Superior temporal gyrus (tissue), 1 donor: ENCODE data around the gene PPARG.
"Not testable (repeated sequence)": the region's sequence is repeated elsewhere in the genome, so short reads cannot be mapped to it uniquely, and the experiment has no call there.

Experiments
- DNase-seq: peaks from one replicate; pipeline ENCODE4 v3.0.0-alpha.2; 2016; ENCODE audit errors: extremely low spot score

The PPARG gene

DNA sequence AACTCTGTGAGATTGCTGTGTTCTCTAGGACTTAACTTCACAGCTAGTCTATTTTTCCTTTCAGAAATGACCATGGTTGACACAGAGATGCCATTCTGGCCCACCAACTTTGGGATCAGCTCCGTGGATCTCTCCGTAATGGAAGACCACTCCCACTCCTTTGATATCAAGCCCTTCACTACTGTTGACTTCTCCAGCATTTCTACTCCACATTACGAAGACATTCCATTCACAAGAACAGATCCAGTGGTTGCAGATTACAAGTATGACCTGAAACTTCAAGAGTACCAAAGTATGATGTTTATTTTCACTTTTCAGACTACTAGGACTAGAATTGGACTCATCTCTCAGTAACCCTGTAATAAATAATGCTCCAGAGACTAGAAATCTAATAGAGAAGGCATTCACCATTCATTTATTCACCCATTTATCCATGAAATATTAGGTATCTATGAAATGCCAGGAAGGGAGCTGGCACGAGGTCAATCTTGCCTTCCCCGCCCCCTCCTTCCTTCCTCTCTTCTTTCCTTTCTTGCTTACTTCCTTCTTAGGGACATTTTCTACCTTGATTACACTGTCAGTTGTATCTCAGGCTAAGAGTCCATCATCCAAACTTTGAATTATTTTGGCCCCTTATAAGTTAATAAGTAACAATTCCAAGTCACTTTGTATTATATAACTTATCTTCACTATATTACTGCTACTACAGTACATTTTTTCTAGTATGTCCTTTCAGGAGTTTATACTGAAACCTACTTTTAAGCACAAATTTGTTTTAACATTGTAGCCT is 91.0 kb downstream of the PPARG start:
- no peak for DNase-seq

- no peak for DNase-seq
Measured at GRCh38 chr3:12380461-12380860, 91.6 kb downstream of the PPARG start.

DNA sequence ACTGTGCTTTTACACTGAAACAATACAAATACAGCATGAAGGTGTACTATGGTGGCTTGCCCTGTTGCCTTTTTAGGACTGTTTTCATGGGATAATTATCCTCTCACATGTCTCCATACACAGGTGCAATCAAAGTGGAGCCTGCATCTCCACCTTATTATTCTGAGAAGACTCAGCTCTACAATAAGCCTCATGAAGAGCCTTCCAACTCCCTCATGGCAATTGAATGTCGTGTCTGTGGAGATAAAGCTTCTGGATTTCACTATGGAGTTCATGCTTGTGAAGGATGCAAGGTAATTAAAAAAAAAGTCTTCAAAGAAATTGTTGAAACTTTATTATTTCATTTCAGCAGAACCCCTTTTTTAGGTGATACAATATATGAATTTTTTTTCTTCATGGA is 92.3 kb downstream of the PPARG start:
- DNase-seq = no peak

- DNase-seq = no peak
Measured at GRCh38 chr3:12383218-12383617, 94.3 kb downstream of the PPARG start.

DNA sequence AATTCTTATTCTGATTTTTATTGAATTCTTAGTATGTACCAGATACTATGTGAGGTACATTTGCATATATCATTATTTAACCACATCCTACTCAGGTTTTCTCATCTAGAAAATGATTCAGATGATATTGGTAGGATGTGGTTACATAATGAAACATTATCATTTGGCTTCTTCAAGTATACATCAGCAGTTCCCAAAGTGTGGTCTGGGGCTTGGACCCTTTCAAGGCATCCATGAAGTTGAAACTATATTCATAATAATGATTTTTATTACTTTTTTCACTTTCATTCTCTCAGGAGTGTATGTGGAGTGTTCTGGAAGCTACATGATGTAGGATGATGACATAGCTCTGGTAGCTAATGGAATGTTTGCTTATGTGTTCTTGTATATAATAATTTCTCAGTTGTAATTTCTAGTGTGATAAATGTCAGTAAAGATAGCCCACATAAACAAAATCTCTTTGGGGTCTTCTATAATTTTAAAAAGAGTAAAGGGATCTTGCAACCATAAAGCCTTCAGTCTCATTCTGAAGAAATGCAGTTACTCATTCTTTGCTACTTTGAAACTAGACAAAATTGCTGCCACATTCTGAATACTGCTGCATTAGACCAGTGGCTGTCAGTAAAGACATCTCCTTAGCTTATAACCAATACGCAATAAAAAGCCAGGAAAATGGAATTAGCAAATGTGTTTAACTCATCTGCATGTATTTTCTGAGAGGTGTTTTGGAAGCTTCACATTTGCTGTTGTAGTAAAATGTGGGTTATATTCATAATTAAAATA is 95.8 kb downstream of the PPARG start:
- DNase-seq = no peak

DNA sequence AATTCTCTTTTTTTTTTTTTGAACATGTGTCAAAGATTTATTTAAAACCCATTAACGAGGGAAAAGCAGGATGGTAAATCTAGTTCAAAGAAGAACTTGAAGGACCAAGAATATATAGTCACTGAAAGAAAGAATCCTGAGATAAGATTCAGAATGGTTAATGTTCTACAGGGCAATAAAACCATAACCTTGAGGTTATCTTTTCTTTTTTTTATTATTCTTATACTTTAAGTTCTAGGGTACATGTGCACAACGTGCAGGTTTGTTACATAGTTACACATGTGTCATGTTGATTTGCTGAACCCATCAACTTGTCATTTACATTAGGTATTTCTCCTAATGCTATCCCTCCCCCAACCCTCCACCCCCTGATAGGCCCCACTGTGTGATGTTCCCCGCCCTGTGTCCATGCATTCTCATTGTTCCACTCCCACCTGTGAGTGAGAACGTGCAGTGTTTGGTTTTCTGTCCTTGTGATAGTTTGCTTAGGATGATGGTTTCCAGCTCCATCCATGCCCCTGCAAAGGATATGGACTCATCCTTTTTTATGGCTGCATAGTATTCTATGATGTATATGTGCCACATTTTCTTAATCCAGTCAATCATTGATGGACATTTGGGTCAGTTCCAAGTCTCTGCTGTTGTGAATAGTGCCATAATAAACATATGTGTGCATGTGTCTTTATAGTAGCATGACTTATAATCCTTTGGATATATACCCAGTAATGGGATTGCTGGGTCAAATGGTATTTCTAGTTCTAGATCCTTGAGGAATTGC is 97.8 kb downstream of the PPARG start:
- DNase-seq = not testable (repeated sequence)

- no peak for DNase-seq
Measured at GRCh38 chr3:12388185-12388584, 99.3 kb downstream of the PPARG start.

- no peak for DNase-seq
Measured at GRCh38 chr3:12392101-12392878, 103.4 kb downstream of the PPARG start.

DNA sequence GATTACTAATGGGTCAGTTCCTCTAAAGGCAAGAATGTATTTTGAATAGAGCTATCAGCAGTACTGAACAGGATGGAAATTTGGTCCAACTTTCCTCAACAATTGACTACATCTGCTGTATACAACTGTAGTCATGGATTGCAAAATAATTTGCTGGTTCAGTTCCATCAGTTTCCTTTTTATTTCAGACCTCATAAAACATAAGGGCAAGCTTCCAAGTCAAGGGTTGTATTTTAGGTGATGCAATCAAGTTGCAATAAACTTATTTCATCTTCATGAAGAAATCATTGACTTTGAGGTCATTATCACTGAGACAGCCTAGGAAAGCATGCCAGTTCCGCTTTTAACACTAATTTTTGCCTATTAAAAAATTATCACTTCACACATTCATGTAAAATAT is 105.0 kb downstream of the PPARG start:
- DNase-seq = no peak

DNA sequence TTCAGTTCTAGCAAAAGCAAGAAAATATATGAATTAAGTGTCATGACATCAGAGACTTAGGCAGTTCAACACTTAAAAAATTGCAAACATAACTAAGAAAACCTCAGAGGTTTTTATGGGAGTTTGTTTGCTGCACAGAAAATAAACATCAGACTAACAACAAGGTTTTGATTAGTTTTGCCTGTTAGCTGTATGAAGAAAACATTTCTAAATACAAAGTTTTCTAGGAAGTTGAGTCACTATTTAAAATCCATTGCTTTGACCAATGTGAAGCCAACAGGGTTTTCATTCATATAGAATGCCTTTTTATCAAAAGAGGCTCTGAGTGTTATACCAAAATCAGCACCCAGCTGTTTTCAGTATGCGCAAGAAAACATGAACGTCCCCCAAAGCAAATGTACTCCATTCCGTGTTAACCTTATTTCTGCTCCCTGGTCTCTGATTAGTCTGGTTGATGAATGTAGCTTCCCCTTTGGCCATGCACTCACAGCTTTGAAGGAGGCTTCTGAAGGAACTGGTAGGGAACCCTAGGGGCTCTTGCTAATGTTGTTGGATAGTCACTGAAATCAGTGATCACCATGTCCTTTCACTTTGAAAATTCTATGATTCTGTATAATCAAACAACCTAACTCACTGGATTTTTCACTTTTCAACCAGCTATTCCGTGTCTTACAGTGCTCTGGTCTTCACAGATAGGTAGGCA is 105.8 kb downstream of the PPARG start:
- DNase-seq = no peak

- no peak for DNase-seq
Measured at GRCh38 chr3:12395349-12396012, 106.6 kb downstream of the PPARG start.

DNA sequence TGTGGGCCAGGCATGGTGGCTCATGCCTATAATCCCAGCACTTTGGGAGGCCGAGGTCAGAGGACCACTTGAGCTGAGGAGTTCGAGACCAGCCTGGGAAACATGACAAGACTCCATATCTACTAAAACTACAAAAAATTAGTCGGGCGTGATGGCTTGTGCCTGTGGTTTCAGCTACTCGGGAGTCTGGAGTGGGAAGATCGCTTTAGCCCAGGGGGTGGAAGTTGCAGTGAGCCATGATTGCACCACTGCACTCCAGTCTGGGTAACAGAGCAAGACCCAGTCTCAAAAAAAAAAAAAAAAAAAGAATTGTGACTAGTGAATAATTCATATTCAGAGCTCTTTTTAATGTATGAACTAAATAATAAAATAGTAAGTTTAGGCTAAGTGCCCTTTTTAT is 107.6 kb downstream of the PPARG start:
- DNase-seq = no peak

DNA sequence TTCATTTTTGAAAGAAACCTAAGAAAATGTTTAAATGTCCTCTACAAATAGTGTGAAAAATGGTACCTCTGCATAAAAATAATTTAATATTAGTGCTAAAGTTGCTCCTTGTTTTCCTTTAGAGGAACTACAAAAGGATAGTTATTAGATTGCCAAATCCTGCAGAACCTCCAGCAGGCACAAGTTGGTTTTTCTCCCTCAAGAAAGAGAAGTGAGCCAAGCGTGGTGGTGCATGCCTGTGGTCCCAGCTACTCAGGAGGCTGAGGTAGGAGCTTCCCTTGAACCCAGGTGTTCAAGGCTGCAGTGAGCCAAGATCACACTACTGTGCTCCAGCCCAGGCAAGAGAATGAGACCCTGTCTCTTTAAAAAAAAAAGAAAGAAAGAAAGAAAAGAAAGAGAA is 110.4 kb downstream of the PPARG start:
- DNase-seq = no peak

- no peak for DNase-seq
Measured at GRCh38 chr3:12400616-12401194, 111.8 kb downstream of the PPARG start.

DNA sequence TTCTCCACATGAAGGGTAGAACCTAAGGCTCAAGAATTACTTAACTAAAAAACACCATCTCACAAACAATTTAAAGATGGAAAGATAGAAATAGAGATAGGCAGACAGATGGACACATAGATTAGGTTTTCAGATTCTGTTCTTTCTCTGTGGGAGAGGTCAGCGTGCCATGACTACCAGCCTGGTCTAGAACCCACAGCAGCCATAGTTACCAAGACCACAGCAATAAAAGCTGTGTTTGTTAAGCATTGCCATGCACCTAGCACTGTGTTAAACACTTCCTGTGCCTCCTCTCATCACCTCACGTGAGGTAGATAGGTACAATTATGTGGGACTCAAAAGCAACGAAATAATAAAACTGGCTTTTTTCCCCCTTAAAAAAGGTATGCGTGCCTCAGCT is 112.3 kb downstream of the PPARG start:
- DNase-seq = no peak

DNA sequence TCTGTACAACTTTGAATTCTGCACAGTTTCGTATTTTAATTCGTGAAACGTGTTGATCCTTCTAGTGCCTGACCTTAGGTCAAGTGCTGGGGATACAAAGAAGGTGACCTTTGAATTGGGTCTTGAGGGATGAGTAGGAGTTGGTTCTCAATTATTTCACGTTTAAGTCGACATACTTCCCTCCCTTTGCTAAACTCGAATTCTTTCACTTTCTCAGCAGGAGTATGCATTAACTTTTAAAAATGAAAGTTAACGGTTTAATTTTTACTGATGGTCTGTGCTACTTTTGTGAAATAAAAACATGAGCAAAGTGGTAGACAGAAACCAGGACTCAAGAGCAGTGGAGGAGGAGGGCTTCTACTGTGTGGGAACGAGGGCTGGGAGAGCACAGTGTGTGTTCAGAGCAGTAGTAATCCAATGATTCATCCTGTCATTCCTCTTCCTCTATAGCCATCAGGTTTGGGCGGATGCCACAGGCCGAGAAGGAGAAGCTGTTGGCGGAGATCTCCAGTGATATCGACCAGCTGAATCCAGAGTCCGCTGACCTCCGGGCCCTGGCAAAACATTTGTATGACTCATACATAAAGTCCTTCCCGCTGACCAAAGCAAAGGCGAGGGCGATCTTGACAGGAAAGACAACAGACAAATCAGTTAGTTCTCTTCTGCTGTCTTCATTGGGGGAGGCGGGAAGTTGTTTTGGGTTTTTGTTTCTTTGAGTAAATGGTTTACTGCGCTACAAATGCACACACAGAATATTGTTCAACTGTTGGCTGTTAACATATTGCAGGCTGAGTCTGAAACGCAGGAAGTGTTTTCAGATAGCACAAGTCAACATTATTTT is 116.8 kb downstream of the PPARG start:
- no peak for DNase-seq

GRCh38 chr3:12408984-12409683 is 120.3 kb downstream of the PPARG start:
- no peak for DNase-seq
